Measurements from ENCODE around the gene EDC3. TPM values are rescaled to one million over a fixed set of nuclear protein-coding genes. Genes with fewer than 3 reads are reported as not detected.
"Not testable (repeated sequence)": the region's sequence is repeated elsewhere in the genome, so short reads cannot be mapped to it uniquely, and the experiment has no call there.

The EDC3 gene, protein sequence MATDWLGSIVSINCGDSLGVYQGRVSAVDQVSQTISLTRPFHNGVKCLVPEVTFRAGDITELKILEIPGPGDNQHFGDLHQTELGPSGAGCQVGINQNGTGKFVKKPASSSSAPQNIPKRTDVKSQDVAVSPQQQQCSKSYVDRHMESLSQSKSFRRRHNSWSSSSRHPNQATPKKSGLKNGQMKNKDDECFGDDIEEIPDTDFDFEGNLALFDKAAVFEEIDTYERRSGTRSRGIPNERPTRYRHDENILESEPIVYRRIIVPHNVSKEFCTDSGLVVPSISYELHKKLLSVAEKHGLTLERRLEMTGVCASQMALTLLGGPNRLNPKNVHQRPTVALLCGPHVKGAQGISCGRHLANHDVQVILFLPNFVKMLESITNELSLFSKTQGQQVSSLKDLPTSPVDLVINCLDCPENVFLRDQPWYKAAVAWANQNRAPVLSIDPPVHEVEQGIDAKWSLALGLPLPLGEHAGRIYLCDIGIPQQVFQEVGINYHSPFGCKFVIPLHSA
- total RNA-seq (2014; rRNA removed; shearing (Covaris generic)): 4.0 and 5.3 TPM in 2 replicates

GRCh38 chr15:74695597-74696397 is at the start of gene EDC3:
Gene EDC3, minus strand, starts transcription at chr15:74696024. Its CDS starts 20,900 bp downstream, at chr15:74675124.
- peak; percentile 90 for DNase-seq (ENCODE audit: low read depth)

GRCh38 chr15:74742422-74742821 is 46.6 kb upstream of the EDC3 start:
- DNase-seq (ENCODE audit: low read depth): no peak

GRCh38 chr15:74738239-74738638 is 42.4 kb upstream of the EDC3 start:
- not testable (repeated sequence) for DNase-seq (ENCODE audit: low read depth)

DNA sequence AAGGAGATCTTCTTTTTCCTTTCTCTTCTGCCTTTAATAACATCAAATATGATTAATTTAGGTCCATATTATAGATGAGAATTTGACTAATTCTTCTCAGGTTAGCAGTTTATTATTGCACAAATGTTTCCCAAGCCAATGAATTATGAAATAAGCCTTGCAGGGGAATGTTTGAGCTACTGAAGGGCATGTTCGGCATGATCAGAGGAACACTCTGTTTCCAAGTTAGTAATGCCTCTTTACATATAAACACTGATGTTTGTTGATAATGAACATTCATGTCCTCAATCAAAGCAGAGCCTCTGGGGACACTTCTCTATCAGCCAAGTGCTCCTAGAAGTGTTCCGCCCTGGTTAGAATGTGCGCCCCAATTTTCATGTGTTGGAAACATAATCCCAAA is 39.5 kb upstream of the EDC3 start:
- DNase-seq (ENCODE audit: low read depth): no peak

DNA sequence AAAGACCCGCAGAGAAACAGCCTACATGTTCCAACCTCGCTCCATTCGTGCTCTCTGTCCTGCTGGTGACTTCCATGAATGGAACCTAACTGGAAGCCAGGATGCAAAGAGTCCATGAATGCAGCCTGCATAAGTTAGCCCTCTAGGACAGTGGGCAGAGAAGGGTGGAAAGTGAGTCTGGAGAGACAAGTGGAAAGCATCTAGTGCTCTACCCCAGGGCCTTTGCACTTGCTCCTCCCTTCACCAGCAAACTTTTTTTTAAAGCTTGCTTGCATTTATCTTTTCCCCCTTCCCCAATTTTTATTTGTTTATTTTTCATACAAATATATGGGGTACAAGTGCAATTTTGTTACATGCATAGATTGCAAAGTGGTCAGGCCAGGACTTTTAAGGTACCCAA is 37.4 kb upstream of the EDC3 start:
- no peak for DNase-seq (ENCODE audit: low read depth)

- no peak for DNase-seq (ENCODE audit: low read depth)
Measured at GRCh38 chr15:74732846-74733245, 37.0 kb upstream of the EDC3 start.

GRCh38 chr15:74730619-74731316 is 34.9 kb upstream of the EDC3 start:
- DNase-seq (ENCODE audit: low read depth): no peak

GRCh38 chr15:74729372-74729771 is 33.5 kb upstream of the EDC3 start:
- not testable (repeated sequence) for DNase-seq (ENCODE audit: low read depth)

GRCh38 chr15:74728699-74729098 is 32.9 kb upstream of the EDC3 start:
- DNase-seq (ENCODE audit: low read depth): not testable (repeated sequence)

- no peak for DNase-seq (ENCODE audit: low read depth)
Measured at GRCh38 chr15:74727727-74728126, 31.9 kb upstream of the EDC3 start.

DNA sequence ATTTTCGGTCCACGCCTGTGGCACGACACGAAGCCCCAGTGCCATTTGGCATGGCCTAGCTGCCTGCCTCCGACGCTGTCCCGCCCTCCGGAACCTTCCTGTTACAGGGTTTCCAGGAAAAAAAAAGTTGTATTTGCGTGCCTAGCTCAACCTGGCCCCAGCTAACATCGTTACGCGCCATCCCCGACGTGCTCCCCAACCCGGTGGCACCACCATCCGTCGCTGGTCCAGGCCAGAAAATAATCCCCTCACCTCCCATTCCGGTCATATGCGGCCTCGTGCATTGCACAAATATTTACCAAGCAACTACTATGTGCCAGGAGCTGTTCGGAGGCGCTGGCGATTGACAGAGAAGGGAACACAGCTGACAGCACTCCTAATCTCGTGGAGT is 30.9 kb upstream of the EDC3 start:
- DNase-seq (ENCODE audit: low read depth): no peak

GRCh38 chr15:74725845-74726773 is 30.3 kb upstream of the EDC3 start:
- DNase-seq (ENCODE audit: low read depth): peak; percentile 45

GRCh38 chr15:74725225-74725774 is 29.5 kb upstream of the EDC3 start, which contains the start of gene CYP1A1:
Gene CYP1A1, minus strand, starts transcription at chr15:74725528. Its CDS starts 2,431 bp downstream, at chr15:74723097.
- DNase-seq (ENCODE audit: low read depth): peak; percentile 42

GRCh38 chr15:74724570-74725224 is 28.9 kb upstream of the EDC3 start:
- no peak for DNase-seq (ENCODE audit: low read depth)

DNA sequence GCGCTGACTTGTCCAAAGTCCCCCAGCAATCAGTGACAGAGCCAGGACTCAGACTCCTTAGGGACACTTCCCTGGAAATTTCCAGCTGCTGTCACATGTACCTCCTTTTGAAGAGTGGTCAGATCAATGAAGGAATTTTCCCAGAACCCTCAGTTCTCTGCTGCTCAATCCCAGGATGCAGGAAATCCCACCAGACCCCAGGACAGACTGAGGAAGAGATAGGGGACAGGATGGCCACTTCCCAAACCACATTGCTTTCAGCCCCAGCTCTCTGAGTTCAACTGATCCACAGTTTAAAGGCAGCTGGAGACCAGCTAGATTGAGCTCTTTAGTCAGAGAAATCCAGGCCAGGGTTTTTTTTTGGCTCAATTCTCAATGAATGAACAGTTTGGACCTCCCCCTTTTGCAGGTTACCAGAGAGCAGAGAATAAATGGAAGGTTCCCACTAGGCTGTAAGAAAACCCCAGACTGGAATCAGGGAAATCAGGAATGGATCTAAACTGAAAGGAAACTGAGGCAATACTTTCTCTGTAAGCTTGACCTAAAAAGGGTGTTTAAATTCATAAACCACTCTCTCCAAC is 28.0 kb upstream of the EDC3 start:
- DNase-seq (ENCODE audit: low read depth): peak; percentile 45

- DNase-seq (ENCODE audit: low read depth): no peak
Measured at GRCh38 chr15:74723187-74723586, 27.4 kb upstream of the EDC3 start.

DNA sequence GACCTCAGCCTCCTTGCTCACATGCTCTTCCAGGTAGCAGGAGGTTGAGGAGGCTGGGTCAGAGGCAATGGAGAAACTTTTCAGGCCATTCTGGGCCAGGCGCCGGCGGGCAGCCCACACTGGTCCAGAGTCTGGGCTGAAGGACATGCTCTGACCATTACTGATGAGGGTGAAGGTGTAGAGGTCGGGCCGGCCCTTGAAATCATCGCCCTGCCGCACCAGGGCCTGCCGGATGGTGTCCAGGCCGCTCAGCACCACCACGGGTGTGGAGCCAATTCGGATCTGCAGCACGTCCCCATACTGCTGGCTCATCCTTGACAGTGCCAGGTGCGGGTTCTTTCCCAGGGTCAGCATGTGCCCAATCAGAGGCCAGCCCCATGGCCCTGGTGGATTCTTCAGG is 26.8 kb upstream of the EDC3 start:
- no peak for DNase-seq (ENCODE audit: low read depth)

DNA sequence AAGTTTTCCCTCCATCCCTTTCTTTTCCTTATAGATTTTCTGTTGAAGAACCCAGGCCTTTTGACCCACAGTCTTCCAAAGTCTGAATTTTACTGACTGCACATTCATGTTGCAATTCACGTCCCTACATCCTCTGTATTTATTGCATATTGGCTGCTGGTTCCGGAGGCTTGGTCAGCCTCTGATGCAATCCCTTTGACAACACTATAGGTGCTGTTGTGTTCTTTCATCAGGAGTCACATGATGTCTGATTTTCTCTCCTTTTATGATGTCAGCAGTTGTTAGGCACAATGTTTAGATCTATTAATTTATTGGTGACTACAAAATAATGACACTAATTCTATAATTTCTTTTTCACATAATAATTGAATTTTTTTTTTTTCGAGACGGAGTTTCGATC is 20.8 kb upstream of the EDC3 start:
- no peak for DNase-seq (ENCODE audit: low read depth)

- DNase-seq (ENCODE audit: low read depth): no peak
Measured at GRCh38 chr15:74712311-74712710, 16.5 kb upstream of the EDC3 start.
